Effector CD8-positive, alpha-beta T cell (primary cell): ENCODE measurements around the gene ZNF273.
"Not testable (repeated sequence)": the region's sequence is repeated elsewhere in the genome, so short reads cannot be mapped to it uniquely, and the experiment has no call there.

Source experiments
- DNase-seq: peaks from one replicate; lab custom pipeline; 2025; lab: John Stamatoyannopoulos, UW

ZNF273 gene

DNA sequence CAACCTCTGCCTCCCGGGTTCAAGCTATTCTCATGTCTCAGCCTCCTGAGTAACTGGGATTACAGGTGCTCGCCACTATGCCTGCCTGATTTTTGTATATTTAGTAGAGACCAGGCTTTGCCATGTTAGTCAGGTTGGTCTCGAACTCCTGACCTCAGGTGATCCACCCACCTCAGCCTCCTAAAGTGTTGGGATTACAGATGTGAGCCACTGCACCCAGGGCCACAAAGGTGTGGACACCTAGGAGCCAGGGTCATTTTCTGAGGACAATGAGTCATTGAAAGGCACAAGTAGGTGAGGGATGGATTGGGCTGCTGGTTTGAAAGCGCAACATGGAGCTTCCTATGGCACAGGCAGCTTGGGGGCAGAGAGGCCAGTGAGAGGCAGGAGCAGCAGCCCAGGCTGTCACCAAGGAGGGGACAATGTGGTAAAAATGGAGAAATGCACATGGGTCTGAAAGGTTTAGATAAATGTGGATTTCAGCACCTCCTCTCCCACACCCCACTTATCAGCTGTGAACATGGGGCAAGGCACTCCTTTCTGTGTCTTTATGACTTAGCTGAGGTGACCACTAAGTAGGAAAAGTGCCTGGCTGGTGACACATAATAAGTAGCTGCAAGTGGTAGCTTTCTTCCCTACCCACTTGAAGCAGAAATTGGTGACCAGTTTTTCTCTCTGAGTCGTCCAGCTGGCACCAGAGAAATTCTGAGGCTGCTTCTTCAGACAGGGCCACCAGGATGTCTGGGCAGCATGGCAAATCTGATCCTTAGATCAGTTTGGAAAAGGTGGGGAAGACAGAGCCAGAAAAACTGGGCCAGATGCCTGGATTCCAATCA, 41.8 kb downstream of the ZNF273 start:
- not testable (repeated sequence) for DNase-seq

- DNase-seq = no peak
These were observed 42.6 kb downstream of the ZNF273 start for GRCh38 chr7:64945503-64946175.

DNA sequence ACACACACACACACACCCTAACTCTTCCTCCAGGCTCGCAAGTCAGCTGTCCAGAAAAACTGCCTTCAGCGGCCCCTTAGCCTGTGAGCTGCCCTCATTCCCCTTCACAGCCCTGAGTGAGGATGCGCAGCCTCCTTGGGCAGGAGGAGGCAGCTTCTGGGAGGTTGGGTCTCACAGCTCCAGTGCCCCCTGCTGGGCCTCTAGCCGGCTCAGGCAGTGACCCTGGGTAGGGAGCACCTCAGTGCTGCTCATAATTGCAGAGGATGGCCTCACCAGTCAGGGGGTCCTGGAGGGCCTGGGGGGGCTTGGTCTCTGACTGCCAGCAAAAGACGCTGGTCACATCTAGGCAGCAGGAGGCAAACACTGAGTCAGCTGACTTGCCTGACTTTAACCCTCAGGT, 43.7 kb downstream of the ZNF273 start:
- DNase-seq = no peak

DNA sequence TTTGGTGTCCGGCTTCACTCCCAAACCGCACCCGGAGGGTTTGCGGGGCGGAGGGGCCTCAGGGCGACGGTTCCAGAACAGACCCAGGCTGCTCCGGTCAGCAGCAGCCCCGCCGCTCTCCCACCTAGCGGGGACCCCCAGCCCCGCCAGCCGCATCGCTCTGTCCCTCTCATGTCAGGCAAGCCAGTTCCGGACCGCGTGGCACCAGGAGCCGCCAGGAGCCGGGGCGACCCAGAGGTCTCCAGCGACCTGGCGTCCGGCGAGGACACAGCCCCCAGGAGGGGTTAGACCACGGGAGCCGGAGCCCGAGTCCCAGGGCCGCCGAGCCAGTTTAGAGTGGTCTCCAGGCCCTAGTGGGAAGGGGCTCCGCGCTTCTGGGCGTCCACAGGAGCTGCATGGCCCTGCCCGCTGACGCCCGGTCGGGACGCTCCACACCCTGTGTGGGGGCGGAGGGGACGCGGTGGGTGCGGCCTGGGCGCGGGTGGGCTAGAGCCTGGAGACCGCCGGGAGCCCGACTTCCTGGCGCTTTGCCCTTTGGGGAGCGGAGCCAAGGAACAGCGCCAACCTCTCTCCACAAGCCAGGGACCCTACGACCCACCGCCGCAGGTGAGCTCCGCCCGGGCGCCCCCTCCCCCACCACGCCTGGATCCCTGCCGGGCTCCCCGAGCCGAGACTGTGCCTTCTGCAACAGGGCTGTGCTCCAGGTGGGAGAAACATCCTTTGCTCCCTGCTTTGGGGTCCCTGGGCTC, 44.4 kb downstream of the ZNF273 start:
- DNase-seq = no peak

GRCh38 chr7:64948774-64949173, 45.7 kb downstream of the ZNF273 start:
- not testable (repeated sequence) for DNase-seq

GRCh38 chr7:64950673-64951072, 47.6 kb downstream of the ZNF273 start:
- not testable (repeated sequence) for DNase-seq

GRCh38 chr7:64951250-64951848, 48.3 kb downstream of the ZNF273 start:
- no peak for DNase-seq

GRCh38 chr7:64959072-64959747, 56.1 kb downstream of the ZNF273 start:
- no peak for DNase-seq

DNA sequence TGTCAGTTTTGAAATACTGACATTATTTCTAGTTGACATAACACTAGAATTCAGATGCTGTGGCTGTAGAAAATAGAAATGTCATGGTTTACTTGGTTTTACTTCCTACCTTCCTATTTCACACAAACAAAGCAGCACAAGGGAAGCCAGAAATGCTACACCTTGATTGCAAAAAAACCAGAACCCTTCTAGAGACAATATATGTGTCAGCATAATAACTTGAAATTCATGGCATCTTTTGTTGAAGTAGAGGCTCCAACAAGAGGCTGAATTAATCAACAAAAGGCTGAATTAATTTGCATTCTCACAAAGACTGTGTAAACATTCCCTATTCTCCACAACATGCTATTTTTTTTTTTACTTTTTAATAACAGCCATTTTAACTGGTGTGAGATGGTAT, 62.5 kb downstream of the ZNF273 start:
- no peak for DNase-seq

DNA sequence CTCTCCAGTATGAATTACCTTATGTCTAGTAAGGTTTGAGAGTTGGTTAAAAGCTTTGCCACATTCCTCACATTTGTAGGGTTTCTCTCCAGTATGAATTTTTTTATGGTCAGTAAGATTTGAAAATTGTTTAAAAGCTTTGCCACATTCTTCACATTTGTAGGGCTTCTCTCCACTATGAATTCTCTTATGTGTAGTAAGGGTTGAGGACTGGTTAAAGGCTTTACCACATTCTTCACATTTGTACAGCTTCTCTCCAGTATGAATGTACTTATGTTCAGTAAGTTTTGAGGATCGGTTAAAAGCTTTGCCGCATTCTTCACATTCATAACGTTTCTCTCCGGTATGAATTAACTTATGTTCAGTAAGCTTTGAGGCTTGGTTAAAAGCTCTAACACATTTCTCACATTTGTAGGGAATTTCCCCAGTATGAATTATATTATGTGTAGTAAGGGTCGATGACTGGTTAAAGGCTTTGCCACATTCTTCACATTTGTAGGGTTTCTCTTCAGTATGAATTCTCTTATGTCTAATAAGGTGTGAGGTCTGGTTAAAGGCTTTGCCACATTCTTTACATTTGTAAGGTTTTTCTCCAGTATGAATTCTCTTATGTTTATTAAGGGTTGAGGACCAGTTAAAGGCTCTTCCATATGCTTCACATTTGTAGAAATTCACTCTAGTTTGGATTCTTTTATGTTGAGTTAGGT, 75.6 kb downstream of the ZNF273 start:
- no peak for DNase-seq
